Measurements from ENCODE around the gene TBL1X.

GRCh38 chrX:9555354-9555753 is 90.5 kb downstream of the TBL1X start:
- no peak for TF ChIP-seq CTCF (optimal IDR thresholded peaks at IDR 0.05 in 1 of 3, IDR thresholded peaks at IDR 0.05 in 1 of 3, conservative IDR thresholded peaks at IDR 0.05 in 1 of 3; ENCODE audit: extremely low read depth in 1 of 3, insufficient read depth in 2 of 3, low read length in 3 of 3)
- TF ChIP-seq EZH2 (IDR thresholded peaks at IDR 0.05; ENCODE audit: low read length): no peak

All from keratinocyte (primary cell).